OCI-LY7 (cell line): ENCODE results near the gene HSPB3. TPM values are rescaled to one million over a fixed set of nuclear protein-coding genes. Genes with fewer than 3 reads are reported as not detected.

ENCODE experiments used
- BruUV-seq: library from RNA; stranded (reverse); fragments of 400-500 nt; replicated peaks from 2 replicates; lab custom pipeline; 2021; lab: Mats Ljungman, UMichigan
- CTCF ChIA-PET: fragments of 300-600 bp; sonication (Branson Sonifier 250); formaldehyde crosslinking; loops from one replicate; lab custom pipeline; 2022; ENCODE audit warnings: antibody characterized with exemption; ENCODE audit not compliant: unreplicated experiment; lab: Charles Lee
- POLR2A ChIA-PET: fragments of 300-600 bp; sonication (Branson Sonifier 250); formaldehyde crosslinking; loops from one replicate; lab custom pipeline; 2022; ENCODE audit warnings: antibody characterized with exemption; lab: Charles Lee
- DNase-seq: peaks from one replicate; pipeline ENCODE4 v3.0.0-alpha.2; 2015; ENCODE audit warnings: low spot score
- H2AFZ ChIP-seq: fragments of 200-600 bp; sonication (generic), shearing (Covaris generic); 2 replicates; pipeline ENCODE4 v1.6.1; 2014; ENCODE audit warnings: mild to moderate bottlenecking, antibody characterized with exemption, low read length, moderate library complexity
- H3K27ac ChIP-seq: fragments of 200-600 bp; sonication (generic); 2 replicates; pipeline ENCODE4 v1.5.1; 2014; ENCODE audit warnings: mixed run types, low read depth, mild to moderate bottlenecking, moderate library complexity, low read length, inconsistent platforms; ENCODE audit not compliant: poor library complexity, severe bottlenecking
- H3K36me3 ChIP-seq: fragments of 200-600 bp; sonication (generic); 2 replicates; pipeline ENCODE4 v1.6.1; 2014; ENCODE audit warnings: mild to moderate bottlenecking, antibody characterized with exemption, low read length, moderate library complexity, mixed read lengths; ENCODE audit not compliant: insufficient read depth
- H3K4me1 ChIP-seq: fragments of 200-600 bp; sonication (generic); 2 replicates; pipeline ENCODE4 v1.5.1; 2014; ENCODE audit warnings: mild to moderate bottlenecking, low read length; ENCODE audit not compliant: insufficient read depth, poor library complexity, severe bottlenecking
- H3K4me2 ChIP-seq: fragments of 200-600 bp; sonication (generic); 2 replicates; pipeline ENCODE4 v1.6.1; 2014; ENCODE audit warnings: mild to moderate bottlenecking, low read length
- H3K4me3 ChIP-seq: fragments of 200-600 bp; sonication (generic); 2 replicates; pipeline ENCODE4 v1.5.1; 2014; ENCODE audit warnings: mild to moderate bottlenecking, low read depth, low read length; ENCODE audit not compliant: poor library complexity, severe bottlenecking
- H3K79me2 ChIP-seq: fragments of 200-600 bp; sonication (generic); 2 replicates; pipeline ENCODE4 v1.6.1; 2016; ENCODE audit warnings: low read depth, mild to moderate bottlenecking, low read length, moderate library complexity, mixed read lengths; ENCODE audit not compliant: insufficient read depth
- H3K9me2 ChIP-seq: fragments of 200-600 bp; sonication (generic); 2 replicates; pipeline ENCODE4 v1.6.1; 2016; ENCODE audit warnings: mild to moderate bottlenecking, low read length, mixed read lengths; ENCODE audit not compliant: insufficient read depth
- H3K9me3 ChIP-seq: fragments of 200-600 bp; sonication (generic); 2 replicates; pipeline ENCODE4 v1.6.1; 2014; ENCODE audit warnings: mild to moderate bottlenecking, mixed run types, low read length, mixed read lengths
- H4K20me1 ChIP-seq: fragments of 200-600 bp; sonication (generic); 2 replicates; pipeline ENCODE4 v1.6.1; 2014; ENCODE audit warnings: mild to moderate bottlenecking, antibody characterized with exemption, low read length, moderate library complexity, mixed read lengths; ENCODE audit not compliant: insufficient read depth
- CTCF ChIP-seq: fragments of 200-600 bp; sonication (generic); conservative IDR thresholded peaks from 2 replicates; pipeline ENCODE4 v1.5.1; 2014; ENCODE audit warnings: mild to moderate bottlenecking, antibody characterized with exemption, low read length, moderate library complexity, mixed read lengths
- EZH2phosphoT487 ChIP-seq: fragments of 200-600 bp; sonication (generic); IDR thresholded peaks from 2 replicates; pipeline ENCODE4 v1.6.1; 2018; ENCODE audit warnings: low read depth, borderline replicate concordance, mild to moderate bottlenecking, mixed run types, antibody characterized with exemption, low read length, moderate library complexity, mixed read lengths
- intact Hi-C: fragments of 100-400 bp; cut with micrococcal nuclease; formaldehyde crosslinking; loops from one replicate; pipeline ENCODE4 v1.10.0; 2022; ENCODE audit not compliant: unreplicated experiment
- total RNA-seq, 2 experiments: library from RNA; depleted of rRNA in 1 of 2; stranded (reverse); fragments of >200 nt in 1 of 2; shearing (Covaris generic) in 1 of 2; gene quantifications; 2 replicates each; pipeline ENCODE4 v1.2.3, GENCODE V29; 2014 to 2022

The HSPB3 gene
- total RNA-seq, 2 experiments from 2014 or later = not detected

- H3K9me2 ChIP-seq = no peaks in the 10 kb centered on the region
- no peak overlapping the region for H3K27ac ChIP-seq
- intact Hi-C loops = no loop called here
- H3K79me2 ChIP-seq = no peaks in the 10 kb centered on the region
- CTCF ChIA-PET = no interaction called here
- no peaks in the 10 kb centered on the region for H3K36me3 ChIP-seq
- no peaks in the 10 kb centered on the region for H4K20me1 ChIP-seq
- no peak overlapping the region for H3K4me3 ChIP-seq
- H2AFZ ChIP-seq = no peak overlapping the region
- no peaks in the 10 kb centered on the region for H3K9me3 ChIP-seq
- H3K4me1 ChIP-seq = no peaks in the 10 kb centered on the region
- no peak for DNase-seq
- TF ChIP-seq CTCF (no peak), EZH2phosphoT487 (no peak)
- no peak overlapping the region for H3K4me2 ChIP-seq
- POLR2A ChIA-PET = interaction anchor here (0.5 kb wide), 1 partner anchor 1676 kb away, joined by 3 read pairs; no protein-coding TSS in a partner anchor
- BruUV-seq = no TSS peak
These were observed 4.9 kb downstream of the HSPB3 start for GRCh38 chr5:54460181-54460919.

DNA sequence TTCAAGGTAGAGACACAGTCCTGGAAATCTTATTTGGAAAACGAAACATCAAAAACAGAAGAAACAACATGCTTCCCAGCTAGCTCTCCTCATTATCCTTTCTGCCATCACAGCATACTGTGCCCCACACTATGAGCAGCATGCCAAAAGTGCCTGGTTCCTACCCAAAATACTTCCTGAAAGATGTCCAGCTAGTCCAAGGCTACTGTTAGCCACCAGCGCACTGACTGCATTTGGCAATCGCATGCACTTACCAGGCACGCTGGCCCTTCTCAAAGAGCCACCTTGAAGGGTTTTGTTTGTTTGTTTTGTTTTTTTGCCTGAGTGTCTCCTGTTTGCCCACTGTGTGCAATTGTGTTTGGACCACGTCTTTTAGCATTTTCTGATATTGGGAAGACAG, 6.8 kb downstream of the HSPB3 start:
- no peak overlapping the region for H3K27ac ChIP-seq
- no peaks in the 10 kb centered on the region for H3K36me3 ChIP-seq
- no peak overlapping the region for H2AFZ ChIP-seq
- intact Hi-C loops = no loop called here
- H3K4me2 ChIP-seq = no peak overlapping the region
- no peaks in the 10 kb centered on the region for H4K20me1 ChIP-seq
- H3K4me3 ChIP-seq = no peak overlapping the region
- no peaks in the 10 kb centered on the region for H3K79me2 ChIP-seq
- no peaks in the 10 kb centered on the region for H3K9me3 ChIP-seq
- H3K4me1 ChIP-seq = no peaks in the 10 kb centered on the region
- POLR2A ChIA-PET = no interaction called here
- H3K9me2 ChIP-seq = no peaks in the 10 kb centered on the region
- TF ChIP-seq EZH2phosphoT487 = no peak
- TF ChIP-seq CTCF = no peak
- BruUV-seq = no TSS peak
- CTCF ChIA-PET = no interaction called here
- DNase-seq = no peak

- no peak for TF ChIP-seq CTCF
- TF ChIP-seq EZH2phosphoT487 = no peak
- no TSS peak for BruUV-seq
- CTCF ChIA-PET = no interaction called here
- Histone ChIP-seq H3K4me1 (no peaks in the 10 kb centered on the region), H4K20me1 (no peaks in the 10 kb centered on the region), H3K9me2 (no peaks in the 10 kb centered on the region), H3K9me3 (no peaks in the 10 kb centered on the region), H3K27ac (no peak overlapping the region), H3K79me2 (no peaks in the 10 kb centered on the region), H3K4me3 (no peak overlapping the region), H3K36me3 (no peaks in the 10 kb centered on the region), H3K4me2 (no peak overlapping the region), H2AFZ (no peak overlapping the region)
- intact Hi-C loops = no loop called here
- no peak for DNase-seq
- POLR2A ChIA-PET = interaction anchor here (0.6 to 0.7 kb wide), 2 partner anchors 214 to 269 kb away, joined by 3 read pairs; no protein-coding TSS in a partner anchor
These were observed 8.2 kb downstream of the HSPB3 start for GRCh38 chr5:54463713-54464112.
